Mesendoderm (in vitro differentiated cells): ENCODE measurements around the gene TST.

Source experiments
- DNase-seq: peaks from one replicate; pipeline ENCODE4 v3.0.0; 2013
- H2AK5ac ChIP-seq: 2 replicates; pipeline ENCODE4 v1.6.1; 2013; ENCODE audit warnings: low read length, inconsistent platforms
- H2BK120ac ChIP-seq: 2 replicates; pipeline ENCODE4 v1.6.1; 2013; ENCODE audit warnings: low read depth, mild to moderate bottlenecking, low read length, moderate library complexity, mixed read lengths
- H2BK15ac ChIP-seq: replicated peaks from 2 replicates; pipeline ENCODE4 v1.6.1; 2013; ENCODE audit warnings: low read depth, mild to moderate bottlenecking, moderate library complexity
- H2BK5ac ChIP-seq: 2 replicates; pipeline ENCODE4 v1.6.1; 2013; ENCODE audit warnings: low read length, inconsistent platforms
- H3K18ac ChIP-seq: 2 replicates; pipeline ENCODE4 v1.6.1; 2013; ENCODE audit warnings: mild to moderate bottlenecking, low read length, mixed read lengths
- H3K23ac ChIP-seq: one replicate; pipeline ENCODE4 v1.6.1; 2013; ENCODE audit warnings: low read length
- H3K27ac ChIP-seq: 2 replicates; pipeline ENCODE4 v1.5.1; 2013; ENCODE audit warnings: low read depth, mild to moderate bottlenecking, inconsistent platforms, low read length, moderate library complexity
- H3K27me3 ChIP-seq: 2 replicates; pipeline ENCODE4 v1.6.1; 2013; ENCODE audit warnings: low read length, control low read depth, mild to moderate bottlenecking, inconsistent platforms; ENCODE audit not compliant: insufficient read depth, poor library complexity
- H3K36me3 ChIP-seq: 2 replicates; pipeline ENCODE4 v1.6.1; 2013; ENCODE audit warnings: low read length, inconsistent platforms; ENCODE audit not compliant: control insufficient read depth, insufficient read depth
- H3K4ac ChIP-seq: one replicate; pipeline ENCODE4 v1.6.1; 2013; ENCODE audit warnings: low read depth, mild to moderate bottlenecking, low read length, moderate library complexity
- H3K4me1 ChIP-seq: 2 replicates; pipeline ENCODE4 v1.6.1; 2013; ENCODE audit warnings: low read depth, low read length, inconsistent platforms; ENCODE audit not compliant: control insufficient read depth
- H3K4me2 ChIP-seq: 2 replicates; pipeline ENCODE4 v1.6.1; 2013; ENCODE audit warnings: low read length
- H3K4me3 ChIP-seq: 2 replicates; pipeline ENCODE4 v1.5.1; 2013; ENCODE audit warnings: mild to moderate bottlenecking, low read length
- H3K56ac ChIP-seq: one replicate; pipeline ENCODE4 v1.6.1; 2013; ENCODE audit warnings: low read length
- H3K79me1 ChIP-seq: 2 replicates; pipeline ENCODE4 v1.6.1; 2013; ENCODE audit warnings: low read length, inconsistent platforms
- H3K79me2 ChIP-seq: 2 replicates; pipeline ENCODE4 v1.6.1; 2013; ENCODE audit warnings: mild to moderate bottlenecking, low read length; ENCODE audit not compliant: control insufficient read depth, insufficient read depth
- H3K9ac ChIP-seq: 2 replicates; pipeline ENCODE4 v1.6.1; 2013; ENCODE audit warnings: low read length, inconsistent platforms
- H4K5ac ChIP-seq: one replicate; pipeline ENCODE4 v1.6.1; 2013; ENCODE audit warnings: low read length
- H4K8ac ChIP-seq: one replicate; pipeline ENCODE4 v1.6.1; 2013; ENCODE audit warnings: low read depth, mild to moderate bottlenecking, control low read depth, low read length, moderate library complexity
- WGBS: extraction: QIAGEN DNeasy Blood & Tissue Kit; methylation state at CpG from one replicate; pipeline ENCODE4 v1.1.7; 2013; ENCODE audit warnings: low lambda C conversion rate, missing lambda C conversion rate; ENCODE audit not compliant: insufficient coverage; ENCODE audit errors: extremely low coverage; 5-methylcytosine and 5-hydroxymethylcytosine counted together

The TST gene

GRCh38 chr22:36988075-36988832 is 31.0 kb downstream of the TST start:
- H2BK5ac ChIP-seq, result no peak overlapping the region
- no peak overlapping the region for H3K27ac ChIP-seq
- no peak overlapping the region for H2BK120ac ChIP-seq
- H3K9ac ChIP-seq, result no peak overlapping the region
- H2AK5ac ChIP-seq, result no peak overlapping the region
- no peaks in the 10 kb centered on the region for H3K36me3 ChIP-seq
- H4K8ac ChIP-seq, result no peak overlapping the region
- H3K23ac ChIP-seq, result no peak overlapping the region
- DNase-seq, result no peak
- no peak overlapping the region for H3K4me3 ChIP-seq
- H3K56ac ChIP-seq, result no peak overlapping the region
- H3K27me3 ChIP-seq, result no peaks in the 10 kb centered on the region
- no peak overlapping the region for H3K18ac ChIP-seq
- H3K79me2 ChIP-seq, result no peaks in the 10 kb centered on the region
- WGBS, result no CpG with 5 or more reads among the region's 12 CpGs
- no peak overlapping the region for H2BK15ac ChIP-seq
- no peak overlapping the region for H3K4me2 ChIP-seq
- no peak overlapping the region for H3K4ac ChIP-seq
- no peak overlapping the region for H4K5ac ChIP-seq
- H3K4me1 ChIP-seq, result no peaks in the 10 kb centered on the region
- H3K79me1 ChIP-seq, result no peaks in the 10 kb centered on the region

GRCh38 chr22:36986242-36986821 is 32.9 kb downstream of the TST start:
- no peaks in the 10 kb centered on the region for H3K79me1 ChIP-seq
- H3K79me2 ChIP-seq, result no peaks in the 10 kb centered on the region
- H3K56ac ChIP-seq, result no peak overlapping the region
- no peak overlapping the region for H3K9ac ChIP-seq
- H3K27me3 ChIP-seq, result no peaks in the 10 kb centered on the region
- H3K23ac ChIP-seq, result no peak overlapping the region
- no peak overlapping the region for H2BK120ac ChIP-seq
- no peaks in the 10 kb centered on the region for H3K4me1 ChIP-seq
- no CpG with 5 or more reads among the region's 8 CpGs for WGBS
- H3K4ac ChIP-seq, result no peak overlapping the region
- no peak overlapping the region for H4K8ac ChIP-seq
- no peaks in the 10 kb centered on the region for H3K36me3 ChIP-seq
- H3K4me3 ChIP-seq, result no peak overlapping the region
- no peak overlapping the region for H2AK5ac ChIP-seq
- no peak overlapping the region for H2BK5ac ChIP-seq
- H2BK15ac ChIP-seq, result no peak overlapping the region
- peak; percentile 45 for DNase-seq
- H4K5ac ChIP-seq, result no peak overlapping the region
- H3K27ac ChIP-seq, result no peak overlapping the region
- H3K4me2 ChIP-seq, result no peak overlapping the region
- no peak overlapping the region for H3K18ac ChIP-seq

DNA sequence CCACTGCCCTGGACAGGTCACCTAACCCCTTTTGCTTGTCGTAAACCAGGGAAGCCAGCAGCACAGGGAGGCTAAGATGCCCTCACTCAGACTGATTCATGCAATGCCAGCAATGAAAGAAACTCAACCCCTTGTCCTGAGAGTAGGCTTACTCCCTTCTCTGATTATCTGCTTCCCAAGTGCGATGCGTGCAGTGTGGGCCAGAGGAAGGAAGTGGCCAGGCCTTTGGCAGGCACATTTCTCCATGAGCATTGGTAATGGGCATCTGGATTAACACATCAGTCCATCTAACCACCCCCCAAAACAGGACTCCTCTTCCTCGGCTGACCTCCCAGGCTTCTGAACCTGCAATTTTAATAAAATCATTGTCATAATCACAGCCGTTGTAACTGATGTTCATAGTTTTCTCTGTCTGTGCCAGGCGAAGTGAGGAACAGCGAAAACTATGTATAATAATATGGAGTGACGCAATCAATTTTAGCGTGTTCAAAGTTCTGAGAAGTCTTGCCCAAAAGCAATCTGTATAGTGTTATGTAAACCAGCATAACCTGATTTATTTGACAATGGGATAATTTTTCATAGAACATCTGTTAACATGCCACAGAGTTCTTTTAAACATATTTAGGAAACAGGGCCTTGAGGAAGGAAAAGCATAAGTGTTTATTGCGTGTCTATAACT is 33.9 kb downstream of the TST start:
- H3K23ac ChIP-seq, result no peak overlapping the region
- no peaks in the 10 kb centered on the region for H3K36me3 ChIP-seq
- H3K27ac ChIP-seq, result no peak overlapping the region
- no peaks in the 10 kb centered on the region for H3K4me1 ChIP-seq
- no peak overlapping the region for H3K4me3 ChIP-seq
- H4K5ac ChIP-seq, result no peak overlapping the region
- no peak overlapping the region for H3K56ac ChIP-seq
- H3K4ac ChIP-seq, result no peak overlapping the region
- no CpG with 5 or more reads among the region's 10 CpGs for WGBS
- no peaks in the 10 kb centered on the region for H3K79me2 ChIP-seq
- no peak overlapping the region for H3K9ac ChIP-seq
- H2BK5ac ChIP-seq, result no peak overlapping the region
- H3K79me1 ChIP-seq, result no peaks in the 10 kb centered on the region
- no peak overlapping the region for H3K4me2 ChIP-seq
- H3K18ac ChIP-seq, result no peak overlapping the region
- no peak overlapping the region for H2BK15ac ChIP-seq
- no peak overlapping the region for H2BK120ac ChIP-seq
- no peaks in the 10 kb centered on the region for H3K27me3 ChIP-seq
- no peak for DNase-seq
- H4K8ac ChIP-seq, result no peak overlapping the region
- H2AK5ac ChIP-seq, result no peak overlapping the region

DNA sequence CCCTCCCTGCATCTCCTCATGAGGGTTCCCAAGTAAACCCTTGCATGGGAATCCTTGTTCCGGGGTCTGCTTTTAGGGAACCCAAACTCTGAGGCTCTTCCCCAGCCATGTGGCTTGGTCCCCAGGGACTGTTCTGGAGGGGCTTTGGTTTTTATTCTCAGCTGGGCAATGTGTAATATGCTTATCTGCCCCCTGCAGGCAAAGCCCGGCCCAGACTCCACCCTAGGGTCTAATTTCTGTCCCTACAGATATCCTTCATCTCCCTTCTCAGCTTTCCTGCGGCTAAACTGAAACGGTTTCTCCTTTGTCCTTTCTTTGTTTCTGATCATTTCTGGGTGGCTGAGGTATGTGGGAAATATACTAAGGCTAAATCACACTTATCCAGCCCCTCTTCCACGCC is 37.1 kb downstream of the TST start:
- DNase-seq, result no peak
- no peak overlapping the region for H3K27ac ChIP-seq

GRCh38 chr22:36981247-36981775 is 37.9 kb downstream of the TST start:
- no peak for DNase-seq
- Histone ChIP-seq H3K27ac (no peak overlapping the region), H2BK120ac (no peak overlapping the region), H3K79me2 (no peaks in the 10 kb centered on the region), H2AK5ac (no peak overlapping the region), H3K79me1 (no peaks in the 10 kb centered on the region), H3K23ac (no peak overlapping the region), H2BK15ac (no peak overlapping the region), H3K4ac (no peak overlapping the region), H3K36me3 (no peaks in the 10 kb centered on the region), H3K18ac (no peak overlapping the region), H3K4me2 (no peak overlapping the region), H3K4me1 (no peaks in the 10 kb centered on the region), H3K4me3 (no peak overlapping the region), H3K9ac (no peak overlapping the region), H3K27me3 (no peaks in the 10 kb centered on the region), H3K56ac (no peak overlapping the region), H4K8ac (no peak overlapping the region), H4K5ac (no peak overlapping the region), H2BK5ac (no peak overlapping the region)
- no CpG with 5 or more reads among the region's 16 CpGs for WGBS

More for the DNA sequence above, 37.1 kb downstream of the TST start:
- Histone ChIP-seq H2BK120ac (no peak overlapping the region), H3K4me2 (no peak overlapping the region), H3K4ac (no peak overlapping the region), H2AK5ac (no peak overlapping the region), H3K79me1 (no peaks in the 10 kb centered on the region), H3K9ac (no peak overlapping the region), H4K8ac (no peak overlapping the region), H3K23ac (no peak overlapping the region), H3K4me3 (no peak overlapping the region), H2BK5ac (no peak overlapping the region), H3K79me2 (no peaks in the 10 kb centered on the region), H2BK15ac (no peak overlapping the region), H4K5ac (no peak overlapping the region), H3K18ac (no peak overlapping the region), H3K56ac (no peak overlapping the region), H3K27me3 (no peaks in the 10 kb centered on the region), H3K4me1 (no peaks in the 10 kb centered on the region), H3K36me3 (no peaks in the 10 kb centered on the region)
- WGBS, result no CpG with 5 or more reads among the region's 5 CpGs
